ENCODE results near the gene RICTOR.

GRCh38 chr5:39009981-39010380 is 64.2 kb downstream of the RICTOR start:
- no peak for TF ChIP-seq CSRNP3 (CRISPR knock-in tag; IDR thresholded peaks at IDR 0.05)
- TF ChIP-seq POU6F1 (CRISPR knock-in tag; IDR thresholded peaks at IDR 0.05; ENCODE audit: borderline replicate concordance, low read depth), result no peak
- TF ChIP-seq RARB (CRISPR knock-in tag; IDR thresholded peaks at IDR 0.05), result no peak

Measured in SK-N-SH treated with all-trans-retinoic acid at 6 μM for 48 hours (cell line).